ENCODE measurements around the gene CDIP1.

Gene CDIP1

GRCh38 chr16:4509420-4509819, 29.2 kb downstream of the CDIP1 start:
- no peaks in the 10 kb centered on the region for H3K9me2 ChIP-seq (replicated peaks; ENCODE audit: low read depth, low read length)
- H4K20me1 ChIP-seq (ENCODE audit: insufficient read depth, low read length, poor library complexity, severe bottlenecking), result no peaks in the 10 kb centered on the region
- peaks cover 5% of the 10 kb centered on the region for H3K4me1 ChIP-seq (ENCODE audit: insufficient read depth, low read length, poor library complexity, severe bottlenecking)
- H3K36me3 ChIP-seq (ENCODE audit: insufficient read depth, low read length), result peaks cover 27% of the 10 kb centered on the region; the same call in 1 of the 2 replicates
- no peak overlapping the region for H2AFZ ChIP-seq (ENCODE audit: low read length)
- H3K9ac ChIP-seq (ENCODE audit: low read depth, low read length, poor library complexity, severe bottlenecking), result no peak overlapping the region
- no peaks in the 10 kb centered on the region for H3K27me3 ChIP-seq (ENCODE audit: insufficient read depth, low read length, poor library complexity, severe bottlenecking)
- H3K9me3 ChIP-seq (ENCODE audit: insufficient read depth, low read depth, low read length), result no peaks in the 10 kb centered on the region
- TF ChIP-seq CTCF (conservative IDR thresholded peaks at IDR 0.05; ENCODE audit: low read length) (no peak), EZH2phosphoT487 (IDR thresholded peaks at IDR 0.05; ENCODE audit: borderline replicate concordance) (no peak)
- no peak overlapping the region for H3K4me2 ChIP-seq (ENCODE audit: low read depth, low read length, poor library complexity, severe bottlenecking)
- H3K4me3 ChIP-seq (ENCODE audit: low read length, poor library complexity, severe bottlenecking), result no peak overlapping the region
- H3K79me2 ChIP-seq (ENCODE audit: insufficient read depth, low read length), result peaks cover 5% of the 10 kb centered on the region; the same call in 1 of the 2 replicates
- H3F3A ChIP-seq (ENCODE audit: low read depth), result no peaks in the 10 kb centered on the region

GRCh38 chr16:4508806-4509205, 29.8 kb downstream of the CDIP1 start:
- no peaks in the 10 kb centered on the region for H3F3A ChIP-seq (ENCODE audit: low read depth)
- H3K27me3 ChIP-seq (ENCODE audit: insufficient read depth, low read length, poor library complexity, severe bottlenecking), result no peaks in the 10 kb centered on the region
- no peak overlapping the region for H3K4me2 ChIP-seq (ENCODE audit: low read depth, low read length, poor library complexity, severe bottlenecking)
- H4K20me1 ChIP-seq (ENCODE audit: insufficient read depth, low read length, poor library complexity, severe bottlenecking), result no peaks in the 10 kb centered on the region
- no peaks in the 10 kb centered on the region for H3K79me2 ChIP-seq (ENCODE audit: insufficient read depth, low read length)
- TF ChIP-seq EZH2phosphoT487 (IDR thresholded peaks at IDR 0.05; ENCODE audit: borderline replicate concordance), result no peak
- no peaks in the 10 kb centered on the region for H3K9me2 ChIP-seq (replicated peaks; ENCODE audit: low read depth, low read length)
- H3K4me3 ChIP-seq (ENCODE audit: low read length, poor library complexity, severe bottlenecking), result no peak overlapping the region
- no peak overlapping the region for H3K9ac ChIP-seq (ENCODE audit: low read depth, low read length, poor library complexity, severe bottlenecking)
- no peaks in the 10 kb centered on the region for H3K4me1 ChIP-seq (ENCODE audit: insufficient read depth, low read length, poor library complexity, severe bottlenecking)
- peaks cover 27% of the 10 kb centered on the region; the same call in 1 of the 2 replicates for H3K36me3 ChIP-seq (ENCODE audit: insufficient read depth, low read length)
- H2AFZ ChIP-seq (ENCODE audit: low read length), result no peak overlapping the region
- no peaks in the 10 kb centered on the region for H3K9me3 ChIP-seq (ENCODE audit: insufficient read depth, low read depth, low read length)

GRCh38 chr16:4507588-4508345, 30.8 kb downstream of the CDIP1 start:
- TF ChIP-seq EZH2phosphoT487 (IDR thresholded peaks at IDR 0.05; ENCODE audit: borderline replicate concordance) (no peak), CTCF (conservative IDR thresholded peaks at IDR 0.05; ENCODE audit: low read length) (no peak)
- H4K20me1 ChIP-seq (ENCODE audit: insufficient read depth, low read length, poor library complexity, severe bottlenecking), result no peaks in the 10 kb centered on the region
- no peak overlapping the region for H3K4me2 ChIP-seq (ENCODE audit: low read depth, low read length, poor library complexity, severe bottlenecking)
- no peak overlapping the region for H3K4me3 ChIP-seq (ENCODE audit: low read length, poor library complexity, severe bottlenecking)
- H3K4me1 ChIP-seq (ENCODE audit: insufficient read depth, low read length, poor library complexity, severe bottlenecking), result no peaks in the 10 kb centered on the region
- H3K27me3 ChIP-seq (ENCODE audit: insufficient read depth, low read length, poor library complexity, severe bottlenecking), result no peaks in the 10 kb centered on the region
- no peaks in the 10 kb centered on the region for H3K79me2 ChIP-seq (ENCODE audit: insufficient read depth, low read length)
- H3K9me3 ChIP-seq (ENCODE audit: insufficient read depth, low read depth, low read length), result no peaks in the 10 kb centered on the region
- peaks cover 27% of the 10 kb centered on the region; the same call in 1 of the 2 replicates for H3K36me3 ChIP-seq (ENCODE audit: insufficient read depth, low read length)
- H3K9ac ChIP-seq (ENCODE audit: low read depth, low read length, poor library complexity, severe bottlenecking), result no peak overlapping the region
- H2AFZ ChIP-seq (ENCODE audit: low read length), result no peak overlapping the region
- H3K9me2 ChIP-seq (replicated peaks; ENCODE audit: low read depth, low read length), result no peaks in the 10 kb centered on the region
- H3F3A ChIP-seq (ENCODE audit: low read depth), result no peaks in the 10 kb centered on the region
